ENCODE measurements around the gene RPL37A.
A peak's percentile ranks its signal among the peaks of the same experiment; 100 is the strongest.
"Not testable (repeated sequence)": the region's sequence is repeated elsewhere in the genome, so short reads cannot be mapped to it uniquely, and the experiment has no call there.

RPL37A gene

DNA sequence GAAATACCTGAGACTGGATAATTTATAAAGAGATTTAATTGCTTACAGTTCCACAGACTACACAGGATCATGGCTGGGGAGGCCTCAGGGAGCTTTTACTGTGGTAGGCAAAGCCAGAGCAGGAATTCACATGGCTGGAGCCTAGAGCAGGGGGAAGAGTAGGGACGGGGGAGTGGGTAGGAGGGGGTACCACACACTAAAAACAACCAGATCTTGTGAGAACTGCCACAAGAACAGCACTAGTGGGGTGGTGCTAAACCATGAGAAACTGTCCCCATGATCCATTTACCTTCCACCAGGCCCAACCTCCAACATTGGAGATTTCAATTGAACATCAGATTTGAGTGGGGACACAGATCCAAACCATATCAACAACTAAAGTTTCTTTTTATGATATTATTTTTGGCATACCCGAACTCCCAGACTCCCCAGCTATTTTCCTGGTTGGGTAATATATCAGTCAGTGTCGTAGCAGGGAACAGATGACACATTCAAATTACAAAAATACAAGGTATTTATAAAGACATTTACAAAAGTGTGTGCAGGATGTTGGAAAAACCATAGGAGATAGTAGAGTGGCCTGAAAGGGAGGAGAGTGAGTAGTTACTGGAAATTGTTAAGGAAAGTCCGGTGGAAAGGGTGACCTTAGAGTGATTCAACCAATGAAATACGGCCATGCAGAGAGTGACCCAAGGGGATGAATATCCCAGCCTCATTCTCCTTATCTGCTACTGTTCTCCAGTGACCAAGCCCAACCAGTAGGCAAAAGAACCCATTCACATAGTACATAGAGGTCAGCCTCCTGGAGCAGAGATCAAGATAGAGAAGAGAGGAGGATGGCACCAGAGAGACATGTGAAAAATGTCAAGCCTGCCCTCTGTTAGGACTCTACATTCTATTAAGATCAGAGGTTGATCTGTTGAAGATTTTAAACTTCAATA, 8.8 kb downstream of the RPL37A start:
- no peak for DNase-seq (ENCODE audit: extremely low read depth, low read depth)
- H3K4me3 ChIP-seq (replicated peaks; ENCODE audit: low read depth, low read length), result no peak overlapping the region
- TF ChIP-seq, protein P1, sequence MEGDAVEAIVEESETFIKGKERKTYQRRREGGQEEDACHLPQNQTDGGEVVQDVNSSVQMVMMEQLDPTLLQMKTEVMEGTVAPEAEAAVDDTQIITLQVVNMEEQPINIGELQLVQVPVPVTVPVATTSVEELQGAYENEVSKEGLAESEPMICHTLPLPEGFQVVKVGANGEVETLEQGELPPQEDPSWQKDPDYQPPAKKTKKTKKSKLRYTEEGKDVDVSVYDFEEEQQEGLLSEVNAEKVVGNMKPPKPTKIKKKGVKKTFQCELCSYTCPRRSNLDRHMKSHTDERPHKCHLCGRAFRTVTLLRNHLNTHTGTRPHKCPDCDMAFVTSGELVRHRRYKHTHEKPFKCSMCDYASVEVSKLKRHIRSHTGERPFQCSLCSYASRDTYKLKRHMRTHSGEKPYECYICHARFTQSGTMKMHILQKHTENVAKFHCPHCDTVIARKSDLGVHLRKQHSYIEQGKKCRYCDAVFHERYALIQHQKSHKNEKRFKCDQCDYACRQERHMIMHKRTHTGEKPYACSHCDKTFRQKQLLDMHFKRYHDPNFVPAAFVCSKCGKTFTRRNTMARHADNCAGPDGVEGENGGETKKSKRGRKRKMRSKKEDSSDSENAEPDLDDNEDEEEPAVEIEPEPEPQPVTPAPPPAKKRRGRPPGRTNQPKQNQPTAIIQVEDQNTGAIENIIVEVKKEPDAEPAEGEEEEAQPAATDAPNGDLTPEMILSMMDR (IDR thresholded peaks at IDR 0.05; ENCODE audit: low read depth, low read length, missing control alignments), result no peak

DNA sequence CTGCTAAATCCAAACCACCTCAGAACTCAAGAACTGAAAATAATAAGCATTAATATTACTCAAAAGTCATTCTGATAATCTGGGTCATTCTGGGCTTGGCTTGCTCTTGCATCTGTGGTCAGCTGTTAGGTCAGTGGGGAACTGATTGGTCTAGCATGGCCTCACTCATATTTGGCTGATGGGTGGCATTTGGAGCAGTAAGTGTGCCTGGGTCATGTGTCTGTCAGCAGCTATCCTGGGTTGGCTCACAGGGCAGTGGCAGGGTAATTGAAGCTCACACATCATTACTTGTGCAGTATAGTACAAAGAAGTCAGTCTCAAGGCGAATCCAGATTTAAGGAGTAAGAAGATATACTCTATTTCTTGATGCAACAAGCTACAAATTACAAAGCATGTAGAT, 9.6 kb downstream of the RPL37A start:
- DNase-seq (ENCODE audit: extremely low read depth, low read depth), result no peak
- TF ChIP-seq, protein P1 (IDR thresholded peaks at IDR 0.05; ENCODE audit: low read depth, low read length, missing control alignments), result no peak
- H3K4me3 ChIP-seq (replicated peaks; ENCODE audit: low read depth, low read length), result no peak overlapping the region

DNA sequence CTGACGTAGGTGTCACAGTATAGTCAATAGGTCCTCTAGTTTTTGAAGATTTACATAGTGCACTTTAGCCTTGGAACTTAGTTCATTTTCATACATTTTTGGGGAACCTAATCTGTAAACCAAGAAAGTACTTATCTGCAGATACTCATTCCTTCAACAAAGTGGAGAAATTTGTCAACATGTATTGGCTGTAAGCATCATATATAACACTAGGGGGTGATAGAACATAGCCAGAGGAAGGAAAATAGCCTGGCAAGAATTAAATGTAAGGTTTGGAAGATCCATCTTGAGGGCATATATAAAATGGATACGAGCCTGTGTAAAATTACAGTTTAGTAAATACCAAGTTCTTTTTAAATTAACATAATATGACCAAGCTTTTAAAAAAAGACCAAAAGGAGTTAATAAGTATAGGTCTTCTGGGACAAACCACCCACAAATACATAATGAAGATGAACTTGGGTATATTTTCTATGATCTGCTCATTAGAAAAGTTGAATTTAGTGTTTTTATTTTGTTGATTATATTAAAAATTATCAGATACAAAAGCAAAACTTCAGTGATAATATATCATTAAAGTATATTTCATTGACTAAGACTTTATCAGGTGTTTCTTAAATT, 18.2 kb downstream of the RPL37A start:
- TF ChIP-seq, protein P1 (IDR thresholded peaks at IDR 0.05; ENCODE audit: low read depth, low read length, missing control alignments), result peak; percentile 56
- DNase-seq (ENCODE audit: extremely low read depth, low read depth), result no peak

DNA sequence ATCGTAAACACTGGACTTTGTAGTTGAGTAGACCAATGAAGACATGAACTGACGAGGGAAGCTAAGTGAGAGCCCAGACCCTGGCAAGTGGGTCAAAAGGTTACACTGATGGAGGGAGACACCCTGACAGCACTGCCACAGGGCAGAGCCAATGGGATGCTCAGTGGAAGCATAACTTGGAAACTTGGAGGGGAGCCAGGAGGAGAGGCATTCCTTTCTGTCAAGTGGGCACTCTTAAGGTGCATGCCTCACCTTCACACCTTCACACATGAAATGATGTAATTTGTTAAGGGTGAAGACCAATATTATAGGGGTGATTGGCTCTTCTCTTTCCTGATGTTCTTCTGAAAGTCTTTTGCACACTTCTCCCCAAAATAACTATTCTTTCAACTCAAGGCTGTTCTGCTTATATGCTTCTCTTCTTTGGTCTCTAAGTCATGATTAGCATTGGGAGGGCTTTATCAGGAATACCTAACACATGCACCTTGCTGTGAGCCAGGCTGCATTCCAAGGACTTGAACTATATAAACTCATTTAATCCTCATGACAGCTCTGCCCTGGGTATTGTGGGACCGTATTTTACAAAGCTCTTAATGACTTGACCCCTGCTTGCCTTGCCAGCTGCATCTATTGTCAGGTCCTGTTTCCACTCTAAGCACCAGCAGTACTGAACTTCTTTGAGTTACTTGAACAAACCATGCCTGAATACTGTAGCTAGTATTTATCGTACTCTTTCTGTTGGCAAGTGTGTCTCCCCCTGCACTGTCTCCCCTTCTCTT, 19.0 kb downstream of the RPL37A start:
- H3K4me3 ChIP-seq (replicated peaks; ENCODE audit: low read depth, low read length), result no peak overlapping the region
- TF ChIP-seq, protein P1 (IDR thresholded peaks at IDR 0.05; ENCODE audit: low read depth, low read length, missing control alignments), result no peak
- no peak for DNase-seq (ENCODE audit: extremely low read depth, low read depth)

More for the DNA sequence above, 18.2 kb downstream of the RPL37A start:
- no peak overlapping the region for H3K4me3 ChIP-seq (replicated peaks; ENCODE audit: low read depth, low read length)

DNA sequence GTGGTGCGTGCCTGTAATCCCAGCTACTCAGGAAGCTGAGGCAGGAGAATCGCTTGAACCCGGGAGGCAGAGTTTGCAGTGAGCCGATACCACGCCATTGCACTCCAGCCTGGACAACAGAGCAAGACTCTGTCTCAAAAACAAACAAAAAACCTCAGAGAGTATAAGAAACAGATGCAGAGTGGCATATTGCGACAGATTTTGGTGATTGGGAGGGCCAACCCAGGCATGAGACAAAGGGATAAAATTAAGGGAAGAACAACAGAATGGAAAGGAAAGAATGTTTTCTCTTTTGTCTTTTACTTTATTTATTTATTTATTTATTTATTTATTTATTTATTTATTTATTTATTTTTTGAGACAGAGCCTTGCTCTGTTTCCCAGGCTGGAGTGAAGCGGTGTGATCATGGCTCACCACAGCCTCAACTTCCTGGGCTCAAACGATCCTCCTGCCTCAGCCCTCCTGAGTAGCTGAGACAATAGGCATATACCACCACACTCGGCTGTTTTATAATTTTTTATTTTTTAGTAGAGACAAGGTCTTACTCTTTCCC, 20.0 kb downstream of the RPL37A start:
- not testable (repeated sequence) for DNase-seq (ENCODE audit: extremely low read depth, low read depth)

DNA sequence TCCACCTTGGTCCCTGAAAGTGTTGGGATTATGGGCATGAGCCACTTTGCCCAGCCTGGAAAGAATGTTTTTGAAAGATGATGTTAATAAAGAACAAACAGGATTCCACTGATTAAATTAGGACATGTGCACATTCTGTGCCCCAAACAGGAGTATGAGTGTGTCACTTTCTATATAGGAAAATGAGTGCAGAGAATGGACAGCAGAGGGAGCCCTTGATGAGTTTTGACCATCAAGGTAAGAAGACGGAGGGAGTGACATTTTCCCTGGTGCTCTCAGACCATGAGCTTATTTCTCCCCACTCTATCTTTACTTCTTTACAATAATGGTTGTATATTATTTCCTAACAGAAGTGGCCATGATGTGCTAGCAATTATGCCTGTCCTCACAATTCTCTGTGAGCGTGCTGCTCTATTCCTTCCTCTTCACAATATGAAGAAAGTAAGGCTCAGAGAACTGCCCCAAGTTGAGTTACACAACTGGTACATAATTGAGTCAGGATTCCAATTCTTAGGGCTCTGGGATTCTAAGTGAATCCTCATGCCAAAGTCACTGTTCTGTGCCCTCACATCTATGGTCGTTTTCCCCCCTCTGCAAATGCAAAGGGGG, 20.6 kb downstream of the RPL37A start:
- H3K4me3 ChIP-seq (replicated peaks; ENCODE audit: low read depth, low read length), result no peak overlapping the region
- TF ChIP-seq, protein P1 (IDR thresholded peaks at IDR 0.05; ENCODE audit: low read depth, low read length, missing control alignments), result peak; percentile 71
- peak; percentile 73 for DNase-seq (ENCODE audit: extremely low read depth, low read depth)

More for the DNA sequence above, 20.0 kb downstream of the RPL37A start:
- H3K4me3 ChIP-seq (replicated peaks; ENCODE audit: low read depth, low read length), result not testable (repeated sequence)
